Measurements from ENCODE around the gene PPM1L.

Gene PPM1L

GRCh38 chr3:160810362-160811236 is 54.6 kb downstream of the PPM1L start:
- DNase-seq, result no peak

- no peak for DNase-seq
These were observed 55.2 kb downstream of the PPM1L start for GRCh38 chr3:160811237-160811548.

GRCh38 chr3:160812304-160812703 is 56.3 kb downstream of the PPM1L start:
- DNase-seq, result no peak

- DNase-seq, result no peak
These were observed 59.2 kb downstream of the PPM1L start for GRCh38 chr3:160815280-160815679.

GRCh38 chr3:160820022-160820421 is 64.0 kb downstream of the PPM1L start:
- no peak for DNase-seq

GRCh38 chr3:160820430-160820829 is 64.4 kb downstream of the PPM1L start:
- DNase-seq, result no peak

GRCh38 chr3:160822936-160823335 is 66.9 kb downstream of the PPM1L start:
- no peak for DNase-seq

GRCh38 chr3:160825311-160825800 is 69.3 kb downstream of the PPM1L start:
- DNase-seq, result no peak

GRCh38 chr3:160826408-160826807 is 70.4 kb downstream of the PPM1L start:
- no peak for DNase-seq

- DNase-seq, result no peak
These were observed 71.0 kb downstream of the PPM1L start for GRCh38 chr3:160826991-160827390.

GRCh38 chr3:160827516-160827915 is 71.5 kb downstream of the PPM1L start:
- no peak for DNase-seq

- DNase-seq, result no peak
These were observed 72.8 kb downstream of the PPM1L start for GRCh38 chr3:160828880-160829279.

- no peak for DNase-seq
These were observed 73.5 kb downstream of the PPM1L start for GRCh38 chr3:160829486-160830009.

- no peak for DNase-seq
These were observed 74.8 kb downstream of the PPM1L start for GRCh38 chr3:160830796-160831195.

GRCh38 chr3:160831401-160831800 is 75.4 kb downstream of the PPM1L start:
- no peak for DNase-seq

GRCh38 chr3:160837394-160837980 is 81.5 kb downstream of the PPM1L start:
- no peak for DNase-seq

GRCh38 chr3:160840590-160840989 is 84.6 kb downstream of the PPM1L start:
- no peak for DNase-seq

GRCh38 chr3:160841455-160841854 is 85.4 kb downstream of the PPM1L start:
- DNase-seq, result no peak

- no peak for DNase-seq
These were observed 86.3 kb downstream of the PPM1L start for GRCh38 chr3:160842021-160843005.

GRCh38 chr3:160851629-160852210 is 95.7 kb downstream of the PPM1L start:
- DNase-seq, result no peak

GRCh38 chr3:160852856-160853255 is 96.8 kb downstream of the PPM1L start:
- DNase-seq, result no peak

- no peak for DNase-seq
These were observed 100.4 kb downstream of the PPM1L start for GRCh38 chr3:160856450-160856849.

All from stimulated activated CD4-positive, alpha-beta T cell treated with anti-CD3 and anti-CD28 coated beads, Interleukin-4, amount 100 ng/mL, for 4 hours (primary cell).